Activated T-cell treated with anti-CD3 and anti-CD28 coated beads, Interleukin-2, amount 50 U/mL, for 4 hours (primary cell): ENCODE data around the gene MED6. TPM values are rescaled to one million over a fixed set of nuclear protein-coding genes. Genes with fewer than 3 reads are reported as not detected.

Experiments
- ATAC-seq, 2 donors: fragments of 200-7000 bp; cut with Tn5 transposase; one replicate each; pipeline ENCODE4 v1.10.0; 2021
- DNase-seq: peaks from one replicate; pipeline ENCODE4 v3.0.0-alpha.2; 2020
- H3K27me3 Mint-ChIP-seq: one replicate; pipeline ENCODE4 v1.8.0; 2021; ENCODE audit warnings: low read depth, mixed read lengths
- H3K36me3 Mint-ChIP-seq: one replicate; pipeline ENCODE4 v1.8.0; 2022; ENCODE audit warnings: mixed read lengths; ENCODE audit not compliant: insufficient read depth
- H3K4me1 Mint-ChIP-seq: one replicate; pipeline ENCODE4 v1.8.0; 2021; ENCODE audit warnings: low read depth, mixed read lengths
- H3K4me3 Mint-ChIP-seq: one replicate; pipeline ENCODE4 v1.8.0; 2021; ENCODE audit warnings: mild to moderate bottlenecking, moderate library complexity, mixed read lengths
- H3K9me3 Mint-ChIP-seq: one replicate; pipeline ENCODE4 v1.8.0; 2021; ENCODE audit warnings: mixed read lengths
- total RNA-seq, 3 donors: library from RNA; stranded (reverse); gene quantifications; one replicate each; pipeline ENCODE4 v1.2.1, GENCODE V29; 2021

The MED6 gene
- total RNA-seq, 3 donors from 2014 or later, result 55.7 to 59.9 (median 57.9) TPM

DNA sequence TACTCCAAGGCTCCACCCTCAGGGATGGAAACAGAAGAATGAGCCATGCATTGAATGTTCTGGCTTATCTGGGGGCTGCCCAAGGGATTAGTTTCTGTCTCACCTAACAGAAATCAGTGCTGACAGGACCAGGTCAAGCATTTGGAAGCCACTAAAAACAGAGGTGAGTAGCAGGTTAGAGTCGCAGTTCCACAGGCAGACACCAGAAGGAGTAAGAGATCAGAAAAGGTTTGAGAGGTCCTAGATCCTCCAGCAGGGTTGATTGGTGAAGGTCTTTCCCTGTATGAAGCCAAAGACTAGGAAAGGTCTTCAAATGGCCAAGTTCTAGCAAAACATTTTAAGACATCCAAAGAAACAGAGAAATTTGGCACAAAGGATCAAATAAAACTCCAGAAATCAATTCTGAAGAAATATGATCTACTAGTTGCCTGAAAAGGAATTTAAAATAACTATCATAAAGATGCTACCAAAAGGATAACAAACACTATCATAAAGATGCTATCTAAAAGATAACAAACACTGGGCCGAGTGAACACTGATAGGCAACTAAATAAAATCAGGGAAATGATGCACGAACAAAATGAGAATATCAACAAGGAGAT is 21.8 kb upstream of the MED6 start:
- DNase-seq (peak; percentile 42), ATAC-seq (peak; percentile 73 to 84)
- Mint-ChIP-seq H3K4me3 (no peak overlapping the region), H3K36me3 (peaks cover 4% of the 10 kb centered on the region), H3K27me3 (no peaks in the 10 kb centered on the region), H3K9me3 (peaks cover 12% of the 10 kb centered on the region), H3K4me1 (no peaks in the 10 kb centered on the region)

GRCh38 chr14:70619708-70620107 is 19.3 kb upstream of the MED6 start:
- Mint-ChIP-seq H3K4me1 (no peaks in the 10 kb centered on the region), H3K4me3 (no peak overlapping the region), H3K36me3 (peaks cover under 1% of the 10 kb centered on the region), H3K27me3 (no peaks in the 10 kb centered on the region), H3K9me3 (no peaks in the 10 kb centered on the region)
- DNase-seq, result no peak
- ATAC-seq, result no peak

- Mint-ChIP-seq H3K36me3 (no peaks in the 10 kb centered on the region), H3K27me3 (no peaks in the 10 kb centered on the region), H3K4me3 (no peak overlapping the region), H3K9me3 (no peaks in the 10 kb centered on the region), H3K4me1 (no peaks in the 10 kb centered on the region)
- ATAC-seq, result no peak
- no peak for DNase-seq
Measured at GRCh38 chr14:70618314-70618713, 17.9 kb upstream of the MED6 start.

DNA sequence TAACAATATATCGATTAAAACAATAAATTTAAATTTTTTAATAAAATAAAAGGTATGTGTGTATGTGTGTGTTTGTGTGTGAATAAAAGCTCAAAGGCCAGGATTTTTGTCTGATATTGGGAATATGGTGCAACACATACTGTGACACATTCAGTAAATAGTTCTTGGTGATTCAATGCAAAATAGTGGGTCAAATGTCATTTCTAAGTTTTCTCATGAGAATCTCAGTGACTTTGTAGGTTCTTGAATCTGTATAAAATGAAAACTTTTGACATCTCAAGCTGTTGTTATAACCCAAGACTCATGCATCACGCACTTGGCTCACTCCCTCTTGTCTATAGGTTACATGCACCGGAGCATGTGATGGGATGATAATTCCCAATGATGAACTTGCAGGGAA is 16.2 kb upstream of the MED6 start:
- no peak for DNase-seq
- Mint-ChIP-seq H3K4me1 (no peaks in the 10 kb centered on the region), H3K36me3 (no peaks in the 10 kb centered on the region), H3K4me3 (no peak overlapping the region), H3K9me3 (no peaks in the 10 kb centered on the region), H3K27me3 (no peaks in the 10 kb centered on the region)
- no peak for ATAC-seq

DNA sequence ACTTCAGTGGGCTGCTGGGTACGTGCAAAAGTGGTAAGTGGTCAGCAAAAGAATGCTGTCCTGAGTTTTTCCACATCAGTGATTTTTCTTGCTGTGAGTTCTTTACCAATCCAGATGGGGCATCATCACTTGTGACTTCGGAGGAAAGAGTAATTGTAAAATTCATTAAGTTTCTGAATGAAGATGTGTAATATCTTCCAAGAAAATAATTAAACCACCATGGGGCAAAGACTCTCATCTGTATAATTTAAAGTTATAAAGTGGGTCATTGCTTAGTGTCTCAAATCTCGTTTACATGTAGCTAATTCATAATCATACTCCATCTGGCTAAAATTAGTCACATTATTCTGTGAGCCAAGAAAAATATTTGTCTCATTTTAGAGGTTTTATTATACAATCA is 10.8 kb upstream of the MED6 start:
- Mint-ChIP-seq H3K36me3 (no peaks in the 10 kb centered on the region), H3K9me3 (no peaks in the 10 kb centered on the region), H3K4me1 (no peaks in the 10 kb centered on the region), H3K27me3 (peaks cover 11% of the 10 kb centered on the region), H3K4me3 (no peak overlapping the region)
- no peak for ATAC-seq
- DNase-seq, result no peak

- peaks cover 29% of the 10 kb centered on the region for H3K4me1 Mint-ChIP-seq
- H3K36me3 Mint-ChIP-seq, result peaks cover 4% of the 10 kb centered on the region
- H3K9me3 Mint-ChIP-seq, result no peaks in the 10 kb centered on the region
- H3K27me3 Mint-ChIP-seq, result peaks cover 17% of the 10 kb centered on the region
- DNase-seq (no peak), ATAC-seq (no peak)
- no peak overlapping the region for H3K4me3 Mint-ChIP-seq
Measured at GRCh38 chr14:70602254-70602653, 1.8 kb upstream of the MED6 start.

GRCh38 chr14:70601162-70601561 is 707 bp upstream of the MED6 start:
- peaks cover 10% of the 10 kb centered on the region for H3K27me3 Mint-ChIP-seq
- H3K9me3 Mint-ChIP-seq, result no peaks in the 10 kb centered on the region
- H3K4me1 Mint-ChIP-seq, result peaks cover 29% of the 10 kb centered on the region
- peak overlapping the region; percentile 87 for H3K4me3 Mint-ChIP-seq
- no peak for DNase-seq
- peaks cover 5% of the 10 kb centered on the region for H3K36me3 Mint-ChIP-seq
- no peak for ATAC-seq

GRCh38 chr14:70599345-70599744 is 1.1 kb downstream of the MED6 start:
- Mint-ChIP-seq H3K4me1 (peaks cover 29% of the 10 kb centered on the region), H3K36me3 (peaks cover 11% of the 10 kb centered on the region), H3K27me3 (peaks cover 7% of the 10 kb centered on the region), H3K9me3 (no peaks in the 10 kb centered on the region), H3K4me3 (peak overlapping the region; percentile 100)
- no peak for DNase-seq
- ATAC-seq, result no peak

DNA sequence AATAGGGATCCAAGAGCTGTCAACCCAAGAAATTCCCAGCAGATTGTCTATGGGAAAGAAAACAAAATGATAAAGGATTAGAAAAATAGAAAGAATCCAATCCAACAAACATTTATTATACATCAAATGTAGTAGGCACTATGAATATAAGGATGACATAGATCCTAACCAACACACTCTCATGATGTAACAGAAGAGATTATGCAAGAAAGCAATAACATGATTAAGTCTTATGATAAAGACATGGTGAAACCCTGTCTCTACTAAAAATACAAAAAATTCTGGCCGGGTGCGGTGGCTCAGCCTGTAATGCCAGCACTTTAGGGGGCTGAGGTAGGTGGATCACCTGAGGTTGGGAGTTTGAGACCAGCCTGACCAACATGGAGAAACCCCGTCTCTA is 2.7 kb downstream of the MED6 start:
- ATAC-seq (no peak), DNase-seq (no peak)

GRCh38 chr14:70595443-70596185 is 4.8 kb downstream of the MED6 start:
- Mint-ChIP-seq H3K9me3 (no peaks in the 10 kb centered on the region), H3K27me3 (no peaks in the 10 kb centered on the region), H3K36me3 (peaks cover 32% of the 10 kb centered on the region), H3K4me1 (peaks cover 24% of the 10 kb centered on the region), H3K4me3 (no peak overlapping the region)
- DNase-seq (no peak), ATAC-seq (no peak)

More for the DNA sequence above, 2.7 kb downstream of the MED6 start:
- Mint-ChIP-seq H3K27me3 (peaks cover 6% of the 10 kb centered on the region), H3K4me1 (peaks cover 29% of the 10 kb centered on the region), H3K9me3 (no peaks in the 10 kb centered on the region), H3K4me3 (peak overlapping the region; percentile 17), H3K36me3 (peaks cover 19% of the 10 kb centered on the region)

- Mint-ChIP-seq H3K36me3 (peaks cover 41% of the 10 kb centered on the region), H3K27me3 (no peaks in the 10 kb centered on the region), H3K4me3 (no peak overlapping the region), H3K9me3 (no peaks in the 10 kb centered on the region), H3K4me1 (peaks cover 15% of the 10 kb centered on the region)
- DNase-seq (no peak), ATAC-seq (no peak)
Measured at GRCh38 chr14:70594461-70594860, 6.0 kb downstream of the MED6 start.

DNA sequence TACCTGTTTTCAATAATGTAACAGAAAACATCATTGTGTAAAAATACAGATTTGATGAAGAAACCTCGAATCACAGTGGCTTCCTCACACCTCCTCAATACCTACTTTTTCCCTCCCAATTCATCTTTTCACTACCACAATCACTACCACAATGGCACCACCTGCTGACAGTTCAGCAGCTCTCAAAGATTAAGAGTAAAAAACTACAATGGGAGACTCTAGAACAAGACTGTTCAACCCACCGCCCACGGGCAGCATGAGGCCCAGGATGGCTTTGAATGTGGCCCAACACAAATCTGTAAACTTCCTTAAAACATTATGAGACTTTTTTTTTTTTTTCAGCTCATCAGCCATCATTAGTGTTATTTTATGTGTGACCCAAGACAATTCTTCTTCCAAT is 15.2 kb downstream of the MED6 start:
- H3K4me3 Mint-ChIP-seq, result no peak overlapping the region
- no peaks in the 10 kb centered on the region for H3K9me3 Mint-ChIP-seq
- H3K4me1 Mint-ChIP-seq, result peaks cover 1% of the 10 kb centered on the region
- ATAC-seq (no peak), DNase-seq (no peak)
- H3K36me3 Mint-ChIP-seq, result peaks cover 56% of the 10 kb centered on the region
- no peaks in the 10 kb centered on the region for H3K27me3 Mint-ChIP-seq

- Mint-ChIP-seq H3K4me1 (no peaks in the 10 kb centered on the region), H3K36me3 (peaks cover 41% of the 10 kb centered on the region), H3K9me3 (peaks cover 8% of the 10 kb centered on the region), H3K27me3 (no peaks in the 10 kb centered on the region), H3K4me3 (no peak overlapping the region)
- DNase-seq (no peak), ATAC-seq (no peak)
Measured at GRCh38 chr14:70576891-70577290, 23.6 kb downstream of the MED6 start.

- ATAC-seq (no peak), DNase-seq (no peak)
- Mint-ChIP-seq H3K36me3 (peaks cover 44% of the 10 kb centered on the region), H3K4me1 (peaks cover 10% of the 10 kb centered on the region), H3K4me3 (no peak overlapping the region), H3K9me3 (peaks cover 12% of the 10 kb centered on the region), H3K27me3 (no peaks in the 10 kb centered on the region)
Measured at GRCh38 chr14:70573050-70573449, 27.4 kb downstream of the MED6 start.

GRCh38 chr14:70571139-70571538 is 29.3 kb downstream of the MED6 start:
- Mint-ChIP-seq H3K36me3 (peaks cover 54% of the 10 kb centered on the region), H3K4me3 (no peak overlapping the region), H3K27me3 (no peaks in the 10 kb centered on the region), H3K4me1 (peaks cover 10% of the 10 kb centered on the region), H3K9me3 (peaks cover 15% of the 10 kb centered on the region)
- no peak for ATAC-seq
- DNase-seq, result no peak
